ENCODE data around the gene CLIC4. TPM values are rescaled to one million over a fixed set of nuclear protein-coding genes. Genes with fewer than 3 reads are reported as not detected.

The CLIC4 gene
- total and polyA plus RNA-seq, 9 of the 15 experiments (the other 6 are each of a cell fraction or from before 2014, with no cell fraction given), result 16.0 to 67.5 (median 38.4) TPM

DNA sequence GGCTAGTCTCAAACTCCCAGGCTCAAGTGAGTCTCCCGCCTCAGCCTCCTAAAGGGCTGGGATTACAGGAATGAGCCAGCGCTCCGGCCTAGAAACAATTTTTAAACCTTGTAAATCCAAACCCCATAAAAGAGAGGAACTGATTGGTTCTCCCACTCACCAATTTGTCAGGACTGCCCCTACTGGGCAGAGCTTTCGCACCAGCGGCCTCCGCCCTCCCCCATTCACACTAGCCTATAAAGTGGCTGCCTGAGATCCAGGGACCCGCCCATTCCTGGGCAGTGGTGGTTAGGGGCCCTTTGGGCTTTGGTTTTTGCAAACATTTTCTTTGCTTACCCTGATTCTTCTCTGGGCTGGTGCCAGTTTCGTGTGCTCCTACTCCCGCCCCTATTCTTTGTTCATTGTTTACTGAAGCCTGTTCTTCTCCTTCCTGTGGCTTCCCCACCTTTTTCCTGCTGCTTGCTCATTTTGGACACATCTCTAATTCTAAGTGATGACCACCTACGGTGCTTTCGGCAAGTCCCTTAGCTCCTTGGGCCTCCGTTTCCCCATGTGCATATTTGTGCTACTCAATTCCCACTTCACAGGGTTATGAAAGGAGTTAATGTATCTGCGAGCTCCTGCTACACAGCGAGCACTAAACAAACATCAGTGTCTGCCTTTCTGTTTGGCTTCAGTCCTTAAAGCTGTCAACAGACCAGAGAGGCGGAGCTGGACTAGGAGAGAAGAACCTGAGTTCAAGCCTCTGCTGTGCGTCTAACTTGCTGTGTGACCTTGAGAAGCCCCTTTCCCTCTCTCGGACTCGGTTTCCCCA is 39.8 kb upstream of the CLIC4 start (continued):
- TF ChIP-seq SAFB (IDR thresholded peaks at IDR 0.05; ENCODE audit: borderline replicate concordance, low read depth, low read length) (no peak), KLF16 (IDR thresholded peaks at IDR 0.05) (no peak), EZH2 (IDR thresholded peaks at IDR 0.05; ENCODE audit: borderline replicate concordance, low read depth, low read length) (no peak), CHD2 (IDR thresholded peaks at IDR 0.05; ENCODE audit: low read depth, low read length) (0 out of 2 replicates have a peak, but pooled peaks have one; percentile 48), KDM1A (IDR thresholded peaks at IDR 0.05) (peak; percentile 38 to 42; a peak in 1 of 4 replicates), POLR2AphosphoS5 (IDR thresholded peaks at IDR 0.05; ENCODE audit: control insufficient read depth, insufficient read depth, low read depth, low read length) (no peak), ZNF224 (CRISPR knock-in tag; IDR thresholded peaks at IDR 0.05) (no peak), CHD1 (IDR thresholded peaks at IDR 0.05; ENCODE audit: low read length) (no peak), KLF1 (tag; IDR thresholded peaks at IDR 0.05) (0 out of 2 replicates have a peak, but pooled peaks have one; percentile 43), NFIC (IDR thresholded peaks at IDR 0.05) (peak; percentile 64), ZC3H11A (IDR thresholded peaks at IDR 0.05; ENCODE audit: low read depth, low read length) (no peak), MBD2 (IDR thresholded peaks at IDR 0.05; ENCODE audit: borderline replicate concordance, low read depth) (peak; percentile 55; the same call in 1 of the 2 replicates), CAMTA2 (CRISPR knock-in tag; conservative IDR thresholded peaks at IDR 0.05) (no peak), NCOA6 (IDR thresholded peaks at IDR 0.05) (no peak), ZNF507 (tag; conservative IDR thresholded peaks at IDR 0.05) (no peak), CBX1 (IDR thresholded peaks at IDR 0.05; ENCODE audit: low read depth) (no peak), FOS (IDR thresholded peaks at IDR 0.05; ENCODE audit: extremely low read depth, insufficient read length) (peak; percentile 80), HNRNPK (IDR thresholded peaks at IDR 0.05; ENCODE audit: low read depth, low read length, poor library complexity, severe bottlenecking) (no peak), ZNF184 (CRISPR knock-in tag; IDR thresholded peaks at IDR 0.05) (no peak), ZNF354B (CRISPR knock-in tag; IDR thresholded peaks at IDR 0.05) (no peak), ZNF785 (CRISPR knock-in tag; IDR thresholded peaks at IDR 0.05) (no peak), MCM2 (IDR thresholded peaks at IDR 0.05; ENCODE audit: low read depth) (no peak)
- TF ChIP-seq, protein P1, sequence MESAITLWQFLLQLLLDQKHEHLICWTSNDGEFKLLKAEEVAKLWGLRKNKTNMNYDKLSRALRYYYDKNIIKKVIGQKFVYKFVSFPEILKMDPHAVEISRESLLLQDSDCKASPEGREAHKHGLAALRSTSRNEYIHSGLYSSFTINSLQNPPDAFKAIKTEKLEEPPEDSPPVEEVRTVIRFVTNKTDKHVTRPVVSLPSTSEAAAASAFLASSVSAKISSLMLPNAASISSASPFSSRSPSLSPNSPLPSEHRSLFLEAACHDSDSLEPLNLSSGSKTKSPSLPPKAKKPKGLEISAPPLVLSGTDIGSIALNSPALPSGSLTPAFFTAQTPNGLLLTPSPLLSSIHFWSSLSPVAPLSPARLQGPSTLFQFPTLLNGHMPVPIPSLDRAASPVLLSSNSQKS (CRISPR knock-in tag; IDR thresholded peaks at IDR 0.05), result no peak
- TF ChIP-seq, protein P2, sequence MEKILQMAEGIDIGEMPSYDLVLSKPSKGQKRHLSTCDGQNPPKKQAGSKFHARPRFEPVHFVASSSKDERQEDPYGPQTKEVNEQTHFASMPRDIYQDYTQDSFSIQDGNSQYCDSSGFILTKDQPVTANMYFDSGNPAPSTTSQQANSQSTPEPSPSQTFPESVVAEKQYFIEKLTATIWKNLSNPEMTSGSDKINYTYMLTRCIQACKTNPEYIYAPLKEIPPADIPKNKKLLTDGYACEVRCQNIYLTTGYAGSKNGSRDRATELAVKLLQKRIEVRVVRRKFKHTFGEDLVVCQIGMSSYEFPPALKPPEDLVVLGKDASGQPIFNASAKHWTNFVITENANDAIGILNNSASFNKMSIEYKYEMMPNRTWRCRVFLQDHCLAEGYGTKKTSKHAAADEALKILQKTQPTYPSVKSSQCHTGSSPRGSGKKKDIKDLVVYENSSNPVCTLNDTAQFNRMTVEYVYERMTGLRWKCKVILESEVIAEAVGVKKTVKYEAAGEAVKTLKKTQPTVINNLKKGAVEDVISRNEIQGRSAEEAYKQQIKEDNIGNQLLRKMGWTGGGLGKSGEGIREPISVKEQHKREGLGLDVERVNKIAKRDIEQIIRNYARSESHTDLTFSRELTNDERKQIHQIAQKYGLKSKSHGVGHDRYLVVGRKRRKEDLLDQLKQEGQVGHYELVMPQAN (IDR thresholded peaks at IDR 0.05; ENCODE audit: borderline replicate concordance), result no peak
- TF ChIP-seq, protein P3, sequence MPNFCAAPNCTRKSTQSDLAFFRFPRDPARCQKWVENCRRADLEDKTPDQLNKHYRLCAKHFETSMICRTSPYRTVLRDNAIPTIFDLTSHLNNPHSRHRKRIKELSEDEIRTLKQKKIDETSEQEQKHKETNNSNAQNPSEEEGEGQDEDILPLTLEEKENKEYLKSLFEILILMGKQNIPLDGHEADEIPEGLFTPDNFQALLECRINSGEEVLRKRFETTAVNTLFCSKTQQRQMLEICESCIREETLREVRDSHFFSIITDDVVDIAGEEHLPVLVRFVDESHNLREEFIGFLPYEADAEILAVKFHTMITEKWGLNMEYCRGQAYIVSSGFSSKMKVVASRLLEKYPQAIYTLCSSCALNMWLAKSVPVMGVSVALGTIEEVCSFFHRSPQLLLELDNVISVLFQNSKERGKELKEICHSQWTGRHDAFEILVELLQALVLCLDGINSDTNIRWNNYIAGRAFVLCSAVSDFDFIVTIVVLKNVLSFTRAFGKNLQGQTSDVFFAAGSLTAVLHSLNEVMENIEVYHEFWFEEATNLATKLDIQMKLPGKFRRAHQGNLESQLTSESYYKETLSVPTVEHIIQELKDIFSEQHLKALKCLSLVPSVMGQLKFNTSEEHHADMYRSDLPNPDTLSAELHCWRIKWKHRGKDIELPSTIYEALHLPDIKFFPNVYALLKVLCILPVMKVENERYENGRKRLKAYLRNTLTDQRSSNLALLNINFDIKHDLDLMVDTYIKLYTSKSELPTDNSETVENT (CRISPR knock-in tag; IDR thresholded peaks at IDR 0.05), result no peak

All from K562 (cell line).